T47D (cell line): ENCODE data around the gene ZCCHC24.
A peak's percentile ranks its signal among the peaks of the same experiment; 100 is the strongest.

Experiments used
- DNase-seq, 2 experiments: peaks; one replicate each; pipeline versions ENCODE4 v3.0.0 to v3.0.0-alpha.2; 2011 to 2012; ENCODE audit warnings: low read depth in 1 of 2, low spot score in 1 of 2
- JUND ChIP-seq: IDR thresholded peaks from 2 replicates; pipeline ENCODE4 v1.6.1; 2012; ENCODE audit warnings: low read depth
- in situ Hi-C: cut with HindIII; loops from 2 replicates; pipeline ENCODE4 v1.10.0; 2016; ENCODE audit warnings: low sequenced_read_pairs, low pct_unique_long_range_greater_than_20kb

Gene ZCCHC24

GRCh38 chr10:79405995-79406515 lies 39.4 kb downstream of the ZCCHC24 start:
- DNase-seq: no peak
- TF ChIP-seq JUND: no peak
- in situ Hi-C loops: no loop called here

GRCh38 chr10:79405221-79405994 lies 40.0 kb downstream of the ZCCHC24 start:
- no peak for DNase-seq
- in situ Hi-C loops: no loop called here
- TF ChIP-seq JUND: no peak

GRCh38 chr10:79404690-79405131 lies 40.7 kb downstream of the ZCCHC24 start:
- in situ Hi-C loops: no loop called here
- no peak for DNase-seq
- TF ChIP-seq JUND: no peak

- in situ Hi-C loops: no loop called here
- DNase-seq: no peak
- no peak for TF ChIP-seq JUND
These were observed 41.2 kb downstream of the ZCCHC24 start for GRCh38 chr10:79404231-79404609.

- in situ Hi-C loops: no loop called here
- no peak for DNase-seq
- TF ChIP-seq JUND: no peak
These were observed 41.8 kb downstream of the ZCCHC24 start for GRCh38 chr10:79403441-79404230.

- in situ Hi-C loops: no loop called here
- peak in 1 of 2 experiments; percentile 34 for DNase-seq
- no peak for TF ChIP-seq JUND
These were observed 42.5 kb downstream of the ZCCHC24 start for GRCh38 chr10:79402951-79403350.

GRCh38 chr10:79402625-79402946 lies 42.8 kb downstream of the ZCCHC24 start:
- no peak for TF ChIP-seq JUND
- in situ Hi-C loops: no loop called here
- no peak for DNase-seq

GRCh38 chr10:79401015-79401921 lies 44.2 kb downstream of the ZCCHC24 start:
- no peak for DNase-seq
- in situ Hi-C loops: no loop called here
- no peak for TF ChIP-seq JUND

GRCh38 chr10:79400146-79401004 lies 45.0 kb downstream of the ZCCHC24 start:
- no peak for TF ChIP-seq JUND

GRCh38 chr10:79399223-79399831 lies 46.1 kb downstream of the ZCCHC24 start:
- in situ Hi-C loops: no loop called here
- no peak for DNase-seq
- TF ChIP-seq JUND: no peak

More at GRCh38 chr10:79400146-79401004, 45.0 kb downstream of the ZCCHC24 start:
- in situ Hi-C loops: no loop called here
- DNase-seq: peak; percentile 56 to 58

GRCh38 chr10:79398642-79399041 lies 46.8 kb downstream of the ZCCHC24 start:
- no peak for DNase-seq
- in situ Hi-C loops: no loop called here
- no peak for TF ChIP-seq JUND
